GM19025 (cell line): ENCODE measurements around the gene MECP2.

Source experiments
- ATAC-seq: cut with Tn5 transposase; IDR thresholded peaks from one replicate; pipeline ENCODE4 v1.9.1; 2021; ENCODE audit warnings: mild to moderate bottlenecking, low read depth, moderate library complexity; ENCODE audit not compliant: unreplicated experiment

The MECP2 gene

GRCh38 chrX:154064637-154065435 lies 32.7 kb downstream of the MECP2 start:
- no peak for ATAC-seq

- no peak for ATAC-seq
Measured at GRCh38 chrX:154063234-154063633, 34.3 kb downstream of the MECP2 start.

GRCh38 chrX:154061801-154062200 lies 35.7 kb downstream of the MECP2 start:
- ATAC-seq: no peak

- ATAC-seq: no peak
Measured at GRCh38 chrX:154059729-154060245, 37.7 kb downstream of the MECP2 start.

- no peak for ATAC-seq
Measured at GRCh38 chrX:154059231-154059630, 38.3 kb downstream of the MECP2 start.

GRCh38 chrX:154058214-154058997 lies 39.1 kb downstream of the MECP2 start:
- no peak for ATAC-seq

- no peak for ATAC-seq
Measured at GRCh38 chrX:154057791-154058190, 39.7 kb downstream of the MECP2 start.

- ATAC-seq: no peak
Measured at GRCh38 chrX:154056770-154057241, 40.7 kb downstream of the MECP2 start.

- no peak for ATAC-seq
Measured at GRCh38 chrX:154051201-154051810, 46.2 kb downstream of the MECP2 start.

GRCh38 chrX:154050113-154050495 lies 47.4 kb downstream of the MECP2 start:
- no peak for ATAC-seq

GRCh38 chrX:154049209-154050112 lies 48.1 kb downstream of the MECP2 start:
- ATAC-seq: no peak

GRCh38 chrX:154048398-154048797 lies 49.1 kb downstream of the MECP2 start:
- ATAC-seq: no peak

GRCh38 chrX:154046940-154047610 lies 50.4 kb downstream of the MECP2 start:
- no peak for ATAC-seq

GRCh38 chrX:154046031-154046781 lies 51.3 kb downstream of the MECP2 start:
- ATAC-seq: no peak

GRCh38 chrX:154044091-154044490 lies 53.4 kb downstream of the MECP2 start:
- ATAC-seq: no peak

- ATAC-seq: no peak
Measured at GRCh38 chrX:154043003-154043763, 54.3 kb downstream of the MECP2 start.

- ATAC-seq: no peak
Measured at GRCh38 chrX:154040863-154041262, 56.7 kb downstream of the MECP2 start.

GRCh38 chrX:154040307-154040756 lies 57.2 kb downstream of the MECP2 start:
- no peak for ATAC-seq
